Stimulated activated CD4-positive, alpha-beta T cell treated with anti-CD3 and anti-CD28 coated beads, TNF-alpha, amount 100 ng/mL, for 4 hours (primary cell): ENCODE data around the gene ITFG2.
A peak's percentile ranks its signal among the peaks of the same experiment; 100 is the strongest.

Experiments
- DNase-seq, 3 experiments: peaks; one replicate each; pipeline ENCODE4 v3.0.0-alpha.2; 2020; ENCODE audit warnings: low read depth in 3 of 3

The ITFG2 gene

GRCh38 chr12:2795291-2796186, 16.9 kb upstream of the ITFG2 start:
- DNase-seq: peak; percentile 58 to 63 (median 63)

GRCh38 chr12:2796187-2796666, 16.2 kb upstream of the ITFG2 start:
- no peak for DNase-seq

- no peak for DNase-seq
These were observed 14.6 kb upstream of the ITFG2 start for GRCh38 chr12:2797721-2798418.

- no peak for DNase-seq
These were observed 12.4 kb upstream of the ITFG2 start for GRCh38 chr12:2800046-2800570.

- DNase-seq: no peak
These were observed 11.3 kb upstream of the ITFG2 start for GRCh38 chr12:2801044-2801783.

- no peak for DNase-seq
These were observed 8.7 kb upstream of the ITFG2 start for GRCh38 chr12:2803635-2804392.

- no peak for DNase-seq
These were observed 7.9 kb upstream of the ITFG2 start for GRCh38 chr12:2804393-2805142.

GRCh38 chr12:2805143-2805520, 7.3 kb upstream of the ITFG2 start:
- no peak for DNase-seq

- DNase-seq: no peak
These were observed 5.8 kb upstream of the ITFG2 start for GRCh38 chr12:2806700-2807099.

GRCh38 chr12:2811801-2812200, 667 bp upstream of the ITFG2 start:
- DNase-seq: no peak

- DNase-seq: peak in 2 of 3 experiments; percentile 19 to 22
These were observed 1.0 kb downstream of the ITFG2 start for GRCh38 chr12:2813214-2814185.

GRCh38 chr12:2819810-2820209, 7.3 kb downstream of the ITFG2 start:
- no peak for DNase-seq

GRCh38 chr12:2820432-2820831, 8.0 kb downstream of the ITFG2 start:
- DNase-seq: no peak

GRCh38 chr12:2823483-2823882, 11.0 kb downstream of the ITFG2 start:
- no peak for DNase-seq

- DNase-seq: no peak
These were observed 12.1 kb downstream of the ITFG2 start for GRCh38 chr12:2824541-2824940.

- DNase-seq: no peak
These were observed 12.7 kb downstream of the ITFG2 start for GRCh38 chr12:2825132-2825531.

GRCh38 chr12:2826036-2826435, 13.6 kb downstream of the ITFG2 start:
- no peak for DNase-seq

GRCh38 chr12:2826721-2827515, 14.4 kb downstream of the ITFG2 start:
- no peak for DNase-seq
